LNCaP clone FGC (cell line): ENCODE measurements around the gene DUSP28.

Experiments
- DNase-seq: peaks from one replicate; pipeline ENCODE4 v3.0.0-alpha.2; 2011; ENCODE audit warnings: low read depth
- H3K4me3 ChIP-seq: 2 replicates; pipeline ENCODE4 v1.5.1; 2011; ENCODE audit warnings: mild to moderate bottlenecking, low read depth, low read length, control low read depth
- TF ChIP-seq, protein P1 (sequence below): IDR thresholded peaks from 2 replicates; pipeline ENCODE4 v1.5.1; 2012; ENCODE audit warnings: mild to moderate bottlenecking; ENCODE audit not compliant: control insufficient read depth, insufficient read depth; ENCODE audit errors: extremely low read depth

DUSP28 gene

DNA sequence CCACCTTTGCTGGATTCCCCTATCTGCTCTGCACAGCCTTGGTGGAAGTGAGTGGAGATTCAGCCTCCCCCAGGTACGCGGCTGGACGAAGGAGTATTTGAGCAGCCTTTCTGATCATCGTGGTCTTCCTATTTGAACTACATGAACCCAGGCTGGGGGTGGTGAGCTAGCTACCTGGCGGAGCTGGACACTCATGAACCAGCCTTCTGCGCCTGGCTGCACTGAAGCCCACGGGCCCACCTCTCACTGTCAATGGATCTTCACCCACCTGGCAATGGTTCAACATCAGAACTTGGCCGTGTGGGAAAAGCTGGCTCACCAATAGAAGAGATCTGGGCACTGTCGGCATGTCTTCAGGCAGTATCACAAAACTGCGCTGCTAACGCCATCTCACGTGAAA is 37.8 kb upstream of the DUSP28 start:
- no peak for DNase-seq

GRCh38 chr2:240523451-240524281 is 36.5 kb upstream of the DUSP28 start:
- no peak overlapping the region for H3K4me3 ChIP-seq
- no peak for DNase-seq
- TF ChIP-seq, protein P1, sequence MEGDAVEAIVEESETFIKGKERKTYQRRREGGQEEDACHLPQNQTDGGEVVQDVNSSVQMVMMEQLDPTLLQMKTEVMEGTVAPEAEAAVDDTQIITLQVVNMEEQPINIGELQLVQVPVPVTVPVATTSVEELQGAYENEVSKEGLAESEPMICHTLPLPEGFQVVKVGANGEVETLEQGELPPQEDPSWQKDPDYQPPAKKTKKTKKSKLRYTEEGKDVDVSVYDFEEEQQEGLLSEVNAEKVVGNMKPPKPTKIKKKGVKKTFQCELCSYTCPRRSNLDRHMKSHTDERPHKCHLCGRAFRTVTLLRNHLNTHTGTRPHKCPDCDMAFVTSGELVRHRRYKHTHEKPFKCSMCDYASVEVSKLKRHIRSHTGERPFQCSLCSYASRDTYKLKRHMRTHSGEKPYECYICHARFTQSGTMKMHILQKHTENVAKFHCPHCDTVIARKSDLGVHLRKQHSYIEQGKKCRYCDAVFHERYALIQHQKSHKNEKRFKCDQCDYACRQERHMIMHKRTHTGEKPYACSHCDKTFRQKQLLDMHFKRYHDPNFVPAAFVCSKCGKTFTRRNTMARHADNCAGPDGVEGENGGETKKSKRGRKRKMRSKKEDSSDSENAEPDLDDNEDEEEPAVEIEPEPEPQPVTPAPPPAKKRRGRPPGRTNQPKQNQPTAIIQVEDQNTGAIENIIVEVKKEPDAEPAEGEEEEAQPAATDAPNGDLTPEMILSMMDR, result no peak

More for the DNA sequence above, 37.8 kb upstream of the DUSP28 start:
- no peak overlapping the region for H3K4me3 ChIP-seq
- TF ChIP-seq, protein P1, result no peak

DNA sequence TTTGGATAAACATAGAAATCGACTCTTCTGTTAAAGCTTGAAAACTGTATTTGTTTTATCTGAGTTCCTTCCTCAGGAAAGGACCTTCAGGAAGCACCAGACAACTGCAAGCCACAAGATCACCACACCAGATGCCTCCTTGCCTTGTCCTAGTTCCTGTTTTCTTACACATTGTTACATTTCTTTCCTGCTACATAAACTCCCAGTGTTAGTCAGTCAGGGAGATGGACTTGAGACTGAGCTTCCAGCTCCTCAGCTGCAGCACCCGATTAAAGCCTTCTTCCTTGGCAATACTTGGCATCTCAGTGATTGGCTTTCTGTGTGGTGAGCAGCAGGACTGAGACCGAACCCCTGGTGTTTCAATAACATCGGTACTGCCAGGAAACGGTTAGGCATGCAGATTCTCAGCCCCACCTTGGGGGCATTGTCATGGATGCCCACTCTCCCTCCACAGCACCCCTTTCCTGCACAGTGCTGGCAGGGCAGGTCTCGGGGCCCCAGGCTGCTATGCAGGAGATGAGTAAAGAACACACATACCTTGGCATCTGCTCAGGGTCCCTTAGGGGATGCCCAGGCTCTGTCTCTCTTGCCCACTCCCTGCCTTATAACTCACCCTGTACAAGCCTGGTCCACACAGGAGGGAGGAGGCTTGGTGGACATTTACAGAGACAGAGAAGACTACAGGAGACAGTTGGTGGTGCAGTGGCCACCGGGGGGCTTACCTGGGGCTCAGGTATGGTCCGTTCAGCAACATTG is 35.0 kb upstream of the DUSP28 start:
- H3K4me3 ChIP-seq, result no peak overlapping the region
- TF ChIP-seq, protein P1, result no peak
- DNase-seq, result no peak

GRCh38 chr2:240525802-240526201 is 34.4 kb upstream of the DUSP28 start:
- no peak overlapping the region for H3K4me3 ChIP-seq
- TF ChIP-seq, protein P1, result no peak
- no peak for DNase-seq

- H3K4me3 ChIP-seq, result no peak overlapping the region
- no peak for DNase-seq
- TF ChIP-seq, protein P1, result no peak
Measured at GRCh38 chr2:240526521-240526920, 33.6 kb upstream of the DUSP28 start.

DNA sequence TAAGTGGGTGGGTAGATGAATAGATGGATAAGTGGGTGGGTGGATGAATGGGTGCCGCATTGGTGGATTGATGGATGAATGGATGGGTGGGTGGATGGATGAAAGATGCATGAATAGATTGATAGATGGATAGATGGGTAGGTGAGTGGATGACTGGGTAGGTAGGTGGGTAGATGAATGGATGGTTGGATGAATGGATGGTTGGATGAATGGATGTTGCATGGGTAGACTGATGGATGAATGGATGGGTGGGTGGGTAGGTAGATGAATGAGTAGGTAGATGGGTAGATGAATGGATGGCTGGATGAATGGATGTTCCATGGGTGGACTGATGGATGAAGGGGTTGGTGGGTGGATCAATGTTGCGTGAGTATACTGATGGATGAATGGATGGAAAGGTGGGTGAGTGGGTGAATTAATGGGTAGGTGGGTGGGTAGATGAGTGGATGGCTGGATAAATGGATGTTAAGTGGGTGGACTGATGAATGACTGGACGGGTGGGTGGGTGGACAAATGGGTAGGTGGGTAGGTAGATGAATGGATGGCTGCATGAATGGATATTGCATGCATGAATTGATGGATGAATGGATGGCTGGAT is 32.9 kb upstream of the DUSP28 start:
- H3K4me3 ChIP-seq, result no peak overlapping the region
- TF ChIP-seq, protein P1, result no peak
- DNase-seq, result no peak
